T-helper 1 cell treated with Interleukin-12 subunit alpha and Interleukin-12 subunit beta and Interleukin-4 antibody, amounts not matched to agents 30 μg/mL and 1 μg/mL, for 36 hours (primary cell): Measurements from ENCODE around the gene ELK4.
"Not testable (repeated sequence)": the region's sequence is repeated elsewhere in the genome, so short reads cannot be mapped to it uniquely, and the experiment has no call there.

Source experiments
- H3K27ac Mint-ChIP-seq: one replicate; pipeline ENCODE4 v1.8.0; 2021; ENCODE audit warnings: mild to moderate bottlenecking, mixed read lengths
- H3K27me3 Mint-ChIP-seq: one replicate; pipeline ENCODE4 v1.8.0; 2021; ENCODE audit warnings: low read depth, mixed read lengths
- H3K36me3 Mint-ChIP-seq: one replicate; pipeline ENCODE4 v1.8.0; 2021; ENCODE audit warnings: low read depth, mixed read lengths
- H3K4me1 Mint-ChIP-seq: one replicate; pipeline ENCODE4 v1.8.0; 2021; ENCODE audit warnings: low read depth, mixed read lengths
- H3K4me3 Mint-ChIP-seq: one replicate; pipeline ENCODE4 v1.8.0; 2021; ENCODE audit warnings: mild to moderate bottlenecking, moderate library complexity, mixed read lengths
- H3K9me3 Mint-ChIP-seq: one replicate; pipeline ENCODE4 v1.8.0; 2021; ENCODE audit warnings: mixed read lengths

Gene ELK4

DNA sequence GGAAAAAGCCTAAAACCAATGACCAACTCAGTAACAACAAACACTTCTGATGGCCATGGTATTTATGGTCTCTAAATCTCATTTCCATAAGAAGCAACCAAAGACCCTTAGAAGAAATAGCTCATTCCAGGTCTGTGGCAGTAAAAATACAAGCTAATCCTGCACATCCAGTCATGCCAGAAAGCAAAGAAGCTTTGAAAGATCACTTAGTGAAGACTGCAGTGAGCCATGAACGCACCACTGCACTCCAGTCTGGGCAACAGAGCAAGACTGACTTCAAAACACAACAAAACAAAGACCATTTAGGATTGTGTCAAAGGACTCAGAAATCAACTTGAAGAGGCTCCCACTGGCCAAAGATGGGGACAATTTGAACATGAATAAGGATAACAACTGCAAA, 18.4 kb upstream of the ELK4 start:
- H3K4me3 Mint-ChIP-seq = no peak overlapping the region
- no peak overlapping the region for H3K27ac Mint-ChIP-seq
- no peaks in the 10 kb centered on the region for H3K4me1 Mint-ChIP-seq
- peaks cover 7% of the 10 kb centered on the region for H3K27me3 Mint-ChIP-seq
- no peaks in the 10 kb centered on the region for H3K9me3 Mint-ChIP-seq
- no peaks in the 10 kb centered on the region for H3K36me3 Mint-ChIP-seq

DNA sequence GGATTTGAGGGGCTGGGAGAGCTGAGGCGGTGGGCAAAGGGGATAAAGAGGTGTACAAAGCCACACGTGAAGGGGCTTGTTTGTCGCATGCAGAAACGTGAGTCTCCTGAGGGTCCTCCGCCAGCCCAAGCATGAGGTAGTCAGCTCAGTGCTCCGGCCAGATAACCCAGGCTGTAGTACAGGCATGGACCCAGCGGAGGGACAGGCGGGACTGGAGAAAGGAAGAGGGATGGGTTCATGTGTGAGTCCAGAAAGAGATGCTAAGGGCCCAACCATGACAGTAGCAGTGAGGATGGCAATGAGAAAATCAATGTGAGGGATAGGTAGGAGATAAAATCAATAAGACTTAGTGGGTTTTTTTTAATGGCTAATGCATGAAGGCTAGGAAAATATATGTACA, 13.7 kb upstream of the ELK4 start:
- Mint-ChIP-seq H3K9me3 (no peaks in the 10 kb centered on the region), H3K27ac (no peak overlapping the region), H3K4me1 (no peaks in the 10 kb centered on the region), H3K4me3 (no peak overlapping the region), H3K36me3 (no peaks in the 10 kb centered on the region), H3K27me3 (peaks cover 10% of the 10 kb centered on the region)

DNA sequence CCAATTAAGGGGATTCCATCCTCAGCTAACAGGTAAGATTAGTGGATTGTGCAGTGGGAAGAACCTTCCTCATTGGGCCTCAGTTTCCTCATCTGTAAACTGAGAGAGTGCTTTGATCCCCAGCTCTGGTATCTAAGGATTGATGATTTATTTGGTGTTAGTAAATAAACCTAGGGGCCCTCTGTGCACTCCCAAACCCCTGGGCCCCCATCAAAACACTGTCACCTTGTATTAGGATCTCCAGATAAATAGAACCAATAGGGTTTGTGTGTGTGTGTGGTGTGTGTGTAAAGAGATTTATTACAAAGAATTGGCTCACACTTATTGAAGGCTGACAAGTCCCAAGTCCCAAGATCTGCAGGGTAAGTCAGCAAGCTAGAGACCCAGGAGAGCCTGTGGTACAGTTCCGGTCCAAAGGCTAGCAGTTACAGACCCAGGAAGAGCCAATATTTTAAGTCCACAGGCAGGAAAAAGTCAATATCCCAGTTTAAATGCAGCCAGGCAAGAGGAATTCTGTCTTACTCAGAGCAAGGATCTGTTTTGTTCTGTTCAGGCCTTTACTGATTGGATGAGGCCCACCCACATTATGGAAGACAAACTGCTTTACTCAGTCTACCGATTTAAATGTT, 11.0 kb upstream of the ELK4 start:
- Mint-ChIP-seq H3K27ac (no peak overlapping the region), H3K9me3 (no peaks in the 10 kb centered on the region), H3K4me3 (no peak overlapping the region), H3K4me1 (peaks cover 2% of the 10 kb centered on the region), H3K36me3 (no peaks in the 10 kb centered on the region), H3K27me3 (peaks cover 27% of the 10 kb centered on the region)

DNA sequence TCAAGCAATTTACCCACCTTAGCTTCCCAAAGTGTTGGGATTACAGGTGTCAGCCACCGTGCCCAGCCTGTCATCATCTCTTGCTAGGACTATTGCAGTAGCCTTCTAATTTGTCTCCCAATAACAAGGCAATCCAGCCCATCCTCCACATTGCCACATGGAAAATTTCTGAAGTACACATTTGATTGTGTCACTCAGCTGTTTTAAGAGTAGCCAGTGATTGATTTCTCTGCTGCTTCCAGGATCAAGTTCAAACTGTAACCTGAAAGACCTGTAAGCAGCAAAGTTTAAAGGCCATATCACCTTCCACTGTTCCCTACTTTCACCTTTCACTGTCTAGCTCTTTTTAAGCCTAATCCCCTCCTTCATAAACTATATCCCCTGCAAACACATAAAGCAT, 7.8 kb upstream of the ELK4 start:
- Mint-ChIP-seq H3K36me3 (no peaks in the 10 kb centered on the region), H3K9me3 (no peaks in the 10 kb centered on the region), H3K27me3 (peaks cover 31% of the 10 kb centered on the region), H3K27ac (no peak overlapping the region), H3K4me3 (no peak overlapping the region), H3K4me1 (peaks cover 2% of the 10 kb centered on the region)

DNA sequence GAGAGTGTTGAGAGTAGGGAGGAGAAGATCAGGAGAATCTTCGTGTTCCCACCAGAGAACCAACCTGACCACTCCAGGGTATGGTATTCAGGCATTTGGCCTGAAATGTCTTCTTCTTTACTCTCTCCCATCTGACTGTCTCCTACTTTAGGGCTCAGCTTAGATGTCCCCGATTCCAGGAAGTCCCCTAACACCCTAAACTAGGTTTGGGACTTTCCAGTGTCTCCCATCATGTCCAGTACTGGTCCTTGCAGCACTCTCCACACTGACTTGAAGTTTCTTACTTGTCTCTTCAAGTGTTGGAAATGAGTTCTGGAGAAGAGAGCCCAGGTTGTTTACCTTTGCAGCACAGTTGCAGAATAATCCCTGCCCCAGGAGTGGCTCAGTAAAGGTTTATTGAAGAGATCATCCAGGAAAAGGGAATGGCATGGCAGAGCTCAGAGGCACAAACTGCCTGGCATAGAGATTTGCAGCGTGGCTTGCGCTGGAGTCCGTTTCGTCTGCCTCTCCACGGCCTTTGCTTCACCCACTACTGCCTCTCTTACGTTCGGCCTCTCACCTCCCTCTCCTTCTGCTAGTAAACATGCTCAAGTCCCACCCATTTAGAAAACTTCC, 6.2 kb upstream of the ELK4 start:
- Mint-ChIP-seq H3K36me3 (no peaks in the 10 kb centered on the region), H3K4me1 (peaks cover 2% of the 10 kb centered on the region), H3K27ac (no peak overlapping the region), H3K4me3 (no peak overlapping the region), H3K27me3 (peaks cover 31% of the 10 kb centered on the region), H3K9me3 (no peaks in the 10 kb centered on the region)

DNA sequence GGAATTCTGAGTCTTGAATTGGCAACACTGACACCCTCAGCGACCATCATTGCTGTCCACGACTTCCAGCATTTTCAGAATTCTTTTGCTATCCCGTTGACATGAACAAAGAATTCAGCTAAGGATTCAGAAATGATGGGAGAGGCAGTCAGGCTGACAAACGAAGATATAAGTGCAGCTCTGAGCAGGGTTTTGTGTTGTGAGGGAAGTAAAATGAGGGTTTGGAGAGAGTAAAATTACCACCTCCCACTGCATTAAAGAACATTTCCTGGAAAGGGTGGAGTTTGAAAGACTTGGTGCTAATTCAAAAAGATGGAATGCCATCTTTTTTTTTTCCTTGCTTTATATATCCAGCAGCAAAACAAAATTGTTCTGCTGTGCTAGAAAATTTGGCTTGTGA, 4.9 kb upstream of the ELK4 start:
- Mint-ChIP-seq H3K27ac (no peak overlapping the region), H3K4me3 (no peak overlapping the region), H3K9me3 (no peaks in the 10 kb centered on the region)

DNA sequence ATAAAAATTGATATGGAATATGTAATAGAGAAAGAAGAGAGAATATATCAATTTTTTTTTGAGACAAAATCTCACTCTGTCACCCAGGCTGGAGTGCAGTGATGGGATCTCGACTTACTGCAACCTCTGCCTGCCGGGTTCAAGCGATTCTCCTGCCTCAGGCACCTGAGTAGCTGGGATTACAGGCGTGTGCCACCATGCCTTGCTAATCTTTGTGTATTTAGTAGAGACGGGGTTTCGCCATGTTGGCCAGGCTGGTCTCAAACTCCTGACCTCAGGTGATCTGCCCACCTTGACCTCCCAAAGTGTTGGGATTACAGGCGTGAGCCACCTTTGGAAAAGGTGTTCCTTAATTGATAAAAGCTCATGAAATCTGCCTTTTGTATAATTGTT, 4.3 kb upstream of the ELK4 start:
- not testable (repeated sequence) for H3K4me3 Mint-ChIP-seq, H3K4me1 Mint-ChIP-seq, H3K27ac Mint-ChIP-seq, H3K9me3 Mint-ChIP-seq, H3K36me3 Mint-ChIP-seq
- peaks cover 31% of the 10 kb centered on the region for H3K27me3 Mint-ChIP-seq

More for the DNA sequence above, 4.9 kb upstream of the ELK4 start:
- H3K36me3 Mint-ChIP-seq = no peaks in the 10 kb centered on the region
- peaks cover 31% of the 10 kb centered on the region for H3K27me3 Mint-ChIP-seq
- H3K4me1 Mint-ChIP-seq = peaks cover 2% of the 10 kb centered on the region

DNA sequence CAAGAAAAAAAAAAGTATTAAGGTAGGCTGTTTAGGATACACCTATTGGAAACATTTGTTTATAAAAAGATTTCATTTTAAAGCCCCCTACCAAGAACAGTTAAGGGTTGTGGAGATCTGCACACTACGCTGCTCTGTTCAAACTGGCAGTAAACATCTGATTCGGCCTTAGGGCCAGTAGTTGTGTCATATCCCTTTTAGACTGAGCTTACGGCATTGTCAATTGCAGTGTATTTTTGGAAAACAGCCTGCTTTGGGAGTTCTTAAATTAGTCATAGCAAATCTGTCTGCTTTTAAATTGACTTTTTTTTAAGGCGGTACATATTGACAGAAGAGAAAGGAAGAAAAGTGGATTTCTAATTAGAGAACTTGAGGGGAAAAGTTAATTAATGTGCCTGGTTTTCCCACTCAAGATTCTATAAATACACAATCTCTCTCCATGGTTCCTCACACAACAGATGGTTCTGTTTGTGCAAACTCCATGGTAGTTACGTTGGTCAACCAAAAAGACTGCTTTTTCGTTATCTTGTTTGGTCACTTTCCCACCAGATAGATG, 1.7 kb upstream of the ELK4 start:
- Mint-ChIP-seq H3K36me3 (peaks cover 3% of the 10 kb centered on the region), H3K9me3 (no peaks in the 10 kb centered on the region), H3K4me1 (peaks cover 14% of the 10 kb centered on the region), H3K27me3 (peaks cover 18% of the 10 kb centered on the region), H3K27ac (no peak overlapping the region), H3K4me3 (no peak overlapping the region)

DNA sequence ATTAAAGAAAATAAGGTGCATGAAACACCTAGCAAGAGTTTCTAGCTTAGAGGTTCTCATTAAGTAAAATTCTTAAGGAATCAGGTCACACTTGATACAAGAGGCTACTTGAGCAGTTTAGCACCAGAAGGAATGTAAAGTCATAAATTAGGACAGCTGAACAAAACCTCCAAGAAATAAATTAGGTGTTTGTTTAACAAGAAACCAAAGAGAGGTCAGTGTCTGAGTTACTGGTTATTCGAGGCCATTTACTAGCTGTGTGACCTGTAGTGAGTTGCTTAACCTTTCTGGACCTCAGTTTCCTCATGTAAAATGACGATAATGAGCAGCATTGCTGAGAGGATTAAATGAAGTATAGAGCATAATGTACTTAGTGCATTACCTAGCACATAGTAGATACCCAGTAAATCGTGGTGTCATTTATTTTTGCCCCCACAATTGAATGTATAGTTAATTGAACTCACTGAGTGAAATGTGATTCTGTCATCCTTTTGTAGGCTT, 908 bp upstream of the ELK4 start:
- peak overlapping the region; percentile 73 for H3K4me3 Mint-ChIP-seq
- H3K36me3 Mint-ChIP-seq = peaks cover 5% of the 10 kb centered on the region
- peak overlapping the region; percentile 85 for H3K27ac Mint-ChIP-seq
- H3K9me3 Mint-ChIP-seq = no peaks in the 10 kb centered on the region
- peaks cover 17% of the 10 kb centered on the region for H3K4me1 Mint-ChIP-seq
- peaks cover 10% of the 10 kb centered on the region for H3K27me3 Mint-ChIP-seq

DNA sequence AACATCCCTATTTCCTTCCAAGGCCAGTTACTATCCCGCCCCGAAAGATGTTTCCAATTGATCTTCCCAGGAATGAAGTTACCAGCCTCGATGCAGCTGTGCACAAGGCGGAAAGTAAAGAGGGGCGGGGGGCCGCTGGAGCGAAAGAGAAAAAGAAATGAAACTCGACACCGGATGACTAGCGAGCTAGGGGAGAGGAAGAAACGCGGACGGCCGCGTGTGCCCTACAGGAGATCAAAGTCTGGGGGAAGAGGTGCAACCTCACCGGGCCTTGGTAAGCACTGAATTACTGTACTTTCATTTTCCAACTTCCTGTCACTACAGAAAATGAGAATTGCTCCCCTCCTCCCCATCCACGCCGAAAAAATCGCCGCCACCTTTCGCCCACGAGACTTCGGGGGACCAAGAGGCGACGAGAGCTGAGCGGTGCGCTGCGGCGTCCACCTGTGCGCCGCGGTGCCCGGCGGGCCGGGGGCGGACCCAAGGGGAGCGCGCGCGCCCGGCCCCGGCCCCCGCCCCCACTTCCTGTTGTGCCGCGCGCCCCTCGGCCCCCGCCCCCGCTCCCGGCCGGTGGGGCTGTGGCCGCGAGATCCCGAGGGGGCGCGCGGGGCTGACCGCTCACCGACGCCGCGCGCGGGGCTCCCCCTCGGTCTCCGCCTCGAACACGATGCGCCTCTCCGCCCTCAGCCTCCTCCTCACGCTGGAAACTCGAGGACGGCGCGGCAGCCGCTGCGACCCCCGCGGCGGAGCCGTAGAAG, 622 bp downstream of the ELK4 start:
- H3K27me3 Mint-ChIP-seq = no peaks in the 10 kb centered on the region
- H3K4me1 Mint-ChIP-seq = peaks cover 26% of the 10 kb centered on the region
- peaks cover 16% of the 10 kb centered on the region for H3K36me3 Mint-ChIP-seq
- H3K9me3 Mint-ChIP-seq = no peaks in the 10 kb centered on the region
- H3K4me3 Mint-ChIP-seq = peak overlapping the region; percentile 97
- H3K27ac Mint-ChIP-seq = peak overlapping the region; percentile 98

DNA sequence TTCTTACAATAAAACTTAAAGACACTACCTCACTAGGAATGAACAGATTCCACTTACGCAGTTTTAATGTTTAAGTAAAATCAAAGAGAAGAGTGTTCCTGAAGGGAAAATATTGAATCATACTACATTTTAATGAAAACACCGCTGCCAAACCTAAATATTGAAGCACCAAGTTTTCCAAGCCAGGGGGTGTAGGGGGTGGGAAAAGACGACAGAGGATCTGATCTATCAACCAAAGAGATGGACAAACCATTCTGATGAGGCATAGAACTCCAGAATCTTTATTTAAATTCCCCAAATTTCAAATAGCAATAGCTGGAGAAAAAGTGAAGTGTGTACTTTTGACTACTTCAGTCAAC, 1.2 kb downstream of the ELK4 start:
- Mint-ChIP-seq H3K27ac (peak overlapping the region; percentile 98), H3K27me3 (no peaks in the 10 kb centered on the region), H3K4me1 (peaks cover 31% of the 10 kb centered on the region), H3K9me3 (no peaks in the 10 kb centered on the region), H3K36me3 (peaks cover 19% of the 10 kb centered on the region), H3K4me3 (peak overlapping the region; percentile 97)

DNA sequence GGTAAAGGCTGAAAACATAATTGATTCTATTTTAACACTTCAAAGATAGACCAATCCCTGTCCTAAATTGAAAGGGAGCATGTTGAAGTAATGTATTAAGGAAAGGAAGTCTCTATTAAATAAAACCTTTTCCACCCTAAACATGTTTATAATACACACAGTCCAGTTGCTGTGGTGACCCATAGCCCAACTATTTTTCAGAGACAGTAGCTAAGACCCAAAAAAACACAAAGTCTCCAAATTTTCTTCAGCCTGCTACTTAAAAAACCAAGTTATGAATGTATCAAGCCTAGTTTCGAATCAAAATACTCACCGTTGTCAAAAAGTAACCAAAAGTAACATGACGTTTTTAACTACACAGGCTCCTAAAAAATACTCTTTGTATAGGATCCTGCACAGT, 1.6 kb downstream of the ELK4 start:
- Mint-ChIP-seq H3K4me1 (peaks cover 31% of the 10 kb centered on the region), H3K9me3 (no peaks in the 10 kb centered on the region), H3K36me3 (peaks cover 20% of the 10 kb centered on the region), H3K27ac (peak overlapping the region; percentile 98), H3K27me3 (no peaks in the 10 kb centered on the region), H3K4me3 (peak overlapping the region; percentile 97)

DNA sequence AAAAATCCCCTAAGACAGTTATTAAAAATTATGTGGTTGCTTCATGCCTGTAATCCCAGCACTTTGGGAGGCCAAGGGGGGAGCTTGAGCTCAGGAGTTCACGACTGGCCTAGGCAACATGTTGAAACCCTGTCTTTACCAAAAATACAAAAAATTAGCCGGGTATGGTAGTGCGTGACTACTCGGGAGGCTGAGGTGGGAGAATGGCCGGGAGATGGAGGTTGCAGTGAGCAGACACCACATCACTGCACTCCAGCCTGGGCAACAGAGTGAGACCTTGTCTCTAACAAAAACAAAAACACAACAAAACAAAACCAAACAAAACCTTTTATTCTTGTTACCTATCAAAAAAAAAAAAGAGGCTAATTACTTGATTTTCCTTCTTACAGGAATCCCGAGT, 2.1 kb downstream of the ELK4 start:
- peak overlapping the region; percentile 98 for H3K27ac Mint-ChIP-seq
- H3K9me3 Mint-ChIP-seq = no peaks in the 10 kb centered on the region
- peak overlapping the region; percentile 97 for H3K4me3 Mint-ChIP-seq
- H3K36me3 Mint-ChIP-seq = peaks cover 24% of the 10 kb centered on the region
- H3K27me3 Mint-ChIP-seq = no peaks in the 10 kb centered on the region
- peaks cover 34% of the 10 kb centered on the region for H3K4me1 Mint-ChIP-seq

DNA sequence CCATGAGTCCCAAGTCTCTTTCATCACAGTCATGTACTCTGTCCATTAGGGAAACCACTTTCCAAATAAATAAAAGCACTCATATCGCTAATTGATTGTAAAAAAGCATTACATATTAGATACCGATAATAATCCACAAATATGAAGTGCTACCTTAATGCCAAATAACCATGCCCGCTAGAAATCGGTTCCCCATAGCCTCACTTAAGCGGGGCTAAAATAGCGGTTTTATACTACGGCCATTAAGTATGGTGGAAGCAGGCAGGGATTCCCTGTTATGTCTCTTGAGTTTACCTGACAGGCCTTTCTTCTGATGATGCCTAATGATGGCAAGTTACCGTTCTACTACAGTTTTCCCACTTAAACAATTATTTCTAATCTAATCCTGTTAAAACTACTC, 3.9 kb downstream of the ELK4 start:
- H3K4me1 Mint-ChIP-seq = peaks cover 37% of the 10 kb centered on the region
- H3K27ac Mint-ChIP-seq = no peak overlapping the region
- H3K27me3 Mint-ChIP-seq = no peaks in the 10 kb centered on the region
- H3K4me3 Mint-ChIP-seq = no peak overlapping the region
- H3K36me3 Mint-ChIP-seq = peaks cover 29% of the 10 kb centered on the region
- H3K9me3 Mint-ChIP-seq = no peaks in the 10 kb centered on the region

DNA sequence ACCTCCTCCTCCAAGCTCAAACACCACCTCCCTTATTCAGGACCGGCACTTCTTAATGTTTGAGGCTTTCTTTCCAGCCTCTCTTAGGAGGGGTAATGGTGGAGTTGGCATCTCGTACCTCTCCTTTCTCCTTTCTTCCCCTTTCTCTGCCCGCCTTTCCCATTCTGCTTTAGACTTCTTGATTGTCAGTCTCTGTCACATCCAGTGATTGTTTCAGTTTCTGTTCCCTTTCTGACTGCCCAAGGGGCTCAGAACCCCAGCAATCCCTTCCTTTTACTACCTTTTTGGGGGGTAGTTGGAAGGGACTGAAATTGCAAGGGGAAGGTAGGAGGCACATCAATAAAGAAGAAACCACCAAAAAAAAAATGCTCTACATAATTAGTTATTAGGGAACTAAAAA, 5.6 kb downstream of the ELK4 start:
- H3K27ac Mint-ChIP-seq = peak overlapping the region; percentile 32
- peaks cover 38% of the 10 kb centered on the region for H3K4me1 Mint-ChIP-seq
- peak overlapping the region; percentile 8 for H3K4me3 Mint-ChIP-seq
- no peaks in the 10 kb centered on the region for H3K27me3 Mint-ChIP-seq
- H3K9me3 Mint-ChIP-seq = no peaks in the 10 kb centered on the region
- peaks cover 29% of the 10 kb centered on the region for H3K36me3 Mint-ChIP-seq
